ENCODE measurements around the gene EPHA5.
"Not testable (repeated sequence)": the region's sequence is repeated elsewhere in the genome, so short reads cannot be mapped to it uniquely, and the experiment has no call there.

The EPHA5 gene

GRCh38 chr4:65344278-65344825 lies 325.9 kb downstream of the EPHA5 start:
- no peak for DNase-seq

- no peak for DNase-seq
Observed at GRCh38 chr4:65343342-65343741, 326.9 kb downstream of the EPHA5 start.

GRCh38 chr4:65341557-65341956 lies 328.7 kb downstream of the EPHA5 start:
- no peak for DNase-seq

- no peak for DNase-seq
Observed at GRCh38 chr4:65340382-65341109, 329.7 kb downstream of the EPHA5 start.

GRCh38 chr4:65337371-65337770 lies 332.9 kb downstream of the EPHA5 start:
- no peak for DNase-seq

GRCh38 chr4:65336465-65336864 lies 333.8 kb downstream of the EPHA5 start:
- DNase-seq: no peak

GRCh38 chr4:65316534-65316933 lies 353.8 kb downstream of the EPHA5 start:
- no peak for DNase-seq

GRCh38 chr4:65311120-65311519 lies 359.2 kb downstream of the EPHA5 start:
- DNase-seq: no peak

- DNase-seq: no peak
Observed at GRCh38 chr4:65310586-65310985, 359.7 kb downstream of the EPHA5 start.

- DNase-seq: not testable (repeated sequence)
Observed at GRCh38 chr4:65308626-65309025, 361.7 kb downstream of the EPHA5 start.

- DNase-seq: no peak
Observed at GRCh38 chr4:65302145-65302544, 368.1 kb downstream of the EPHA5 start.

GRCh38 chr4:65296246-65296645 lies 374.0 kb downstream of the EPHA5 start:
- DNase-seq: no peak

- no peak for DNase-seq
Observed at GRCh38 chr4:65287071-65287470, 383.2 kb downstream of the EPHA5 start.

All from NCI-H1694 (cell line).